Midbrain (tissue), 1 donor: ENCODE results near the gene RHOG.
A peak's percentile ranks its signal among the peaks of the same experiment; 100 is the strongest.

Source experiments
- DNase-seq: peaks from one replicate; lab custom pipeline; 2025; lab: John Stamatoyannopoulos, UW

The RHOG gene

DNA sequence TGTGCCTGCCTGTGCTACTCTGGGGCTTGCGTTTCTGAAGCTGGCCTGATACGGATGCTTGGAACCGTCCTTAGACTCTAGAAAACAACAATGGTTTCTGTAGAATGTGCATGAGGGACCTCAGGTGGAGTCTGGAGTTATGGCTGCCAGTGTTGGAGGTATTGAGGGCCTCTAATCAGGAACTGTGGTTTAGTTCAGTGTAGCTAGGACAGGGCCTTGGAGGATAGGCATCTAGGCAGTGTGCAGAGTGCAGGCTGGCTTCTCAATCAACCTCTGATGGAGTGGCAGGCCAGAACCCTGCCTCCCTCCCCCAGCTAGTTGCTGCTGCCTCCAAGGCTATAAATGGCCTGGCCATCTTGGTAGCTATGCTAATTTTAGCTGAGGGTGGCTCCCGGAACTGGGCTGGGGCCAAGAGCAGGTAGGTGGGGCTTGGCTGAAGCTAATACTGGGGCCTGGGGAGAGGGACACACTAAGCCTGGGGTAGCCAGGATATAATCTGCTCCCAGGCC is 18.7 kb upstream of the RHOG start:
- DNase-seq = no peak

DNA sequence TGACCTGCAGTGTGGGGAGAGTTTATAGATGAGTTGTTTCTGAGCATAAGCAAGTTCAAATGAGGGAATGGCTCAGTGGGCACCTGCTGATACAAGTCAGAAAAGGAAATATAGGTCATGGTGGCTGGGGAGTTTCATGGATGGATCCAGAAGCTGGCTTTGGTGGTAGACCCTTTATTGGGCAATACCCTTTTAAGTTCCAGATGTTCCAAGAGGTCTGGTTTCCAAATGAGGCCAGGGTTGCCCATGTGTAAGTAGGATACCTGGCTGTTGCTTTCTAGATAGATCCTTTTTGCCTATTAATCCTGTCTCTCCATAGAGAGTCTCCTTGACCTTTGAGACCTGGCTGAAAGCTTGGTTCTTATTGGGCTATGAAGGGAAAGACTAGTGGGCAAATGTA is 16.9 kb upstream of the RHOG start:
- no peak for DNase-seq

DNA sequence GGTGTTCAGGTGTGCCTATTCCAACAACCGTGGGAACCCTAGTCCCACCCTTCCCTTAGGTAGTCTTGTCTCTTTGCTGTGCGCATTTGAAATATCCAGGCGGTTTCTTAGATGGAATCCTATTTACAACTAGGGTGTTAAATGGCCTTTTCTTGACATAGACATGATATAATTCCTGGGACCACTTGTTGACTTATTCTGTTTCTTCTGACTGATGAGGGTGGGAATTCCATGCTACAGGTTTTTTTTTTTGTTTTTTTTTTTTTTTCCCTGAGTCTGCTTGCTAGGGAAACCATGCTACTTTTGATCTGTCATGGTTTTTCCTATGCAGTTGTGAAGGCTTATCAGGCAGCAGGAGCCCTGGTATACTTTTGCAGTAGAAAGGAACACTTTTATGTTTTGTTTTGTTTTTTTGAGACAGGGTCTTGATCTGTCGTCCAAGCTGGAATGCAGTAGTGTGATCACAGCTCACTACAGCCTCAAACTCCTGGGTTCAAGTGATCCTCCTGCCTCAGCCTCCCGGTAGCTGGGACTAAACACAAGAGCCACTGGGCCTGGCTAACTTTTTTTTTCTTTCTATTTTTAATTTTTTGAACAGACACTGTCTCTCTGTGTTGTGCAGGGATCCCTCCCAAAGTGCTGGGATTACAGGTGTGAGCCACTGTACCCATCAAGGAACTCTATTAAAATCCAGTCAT is 16.2 kb upstream of the RHOG start:
- DNase-seq = no peak

DNA sequence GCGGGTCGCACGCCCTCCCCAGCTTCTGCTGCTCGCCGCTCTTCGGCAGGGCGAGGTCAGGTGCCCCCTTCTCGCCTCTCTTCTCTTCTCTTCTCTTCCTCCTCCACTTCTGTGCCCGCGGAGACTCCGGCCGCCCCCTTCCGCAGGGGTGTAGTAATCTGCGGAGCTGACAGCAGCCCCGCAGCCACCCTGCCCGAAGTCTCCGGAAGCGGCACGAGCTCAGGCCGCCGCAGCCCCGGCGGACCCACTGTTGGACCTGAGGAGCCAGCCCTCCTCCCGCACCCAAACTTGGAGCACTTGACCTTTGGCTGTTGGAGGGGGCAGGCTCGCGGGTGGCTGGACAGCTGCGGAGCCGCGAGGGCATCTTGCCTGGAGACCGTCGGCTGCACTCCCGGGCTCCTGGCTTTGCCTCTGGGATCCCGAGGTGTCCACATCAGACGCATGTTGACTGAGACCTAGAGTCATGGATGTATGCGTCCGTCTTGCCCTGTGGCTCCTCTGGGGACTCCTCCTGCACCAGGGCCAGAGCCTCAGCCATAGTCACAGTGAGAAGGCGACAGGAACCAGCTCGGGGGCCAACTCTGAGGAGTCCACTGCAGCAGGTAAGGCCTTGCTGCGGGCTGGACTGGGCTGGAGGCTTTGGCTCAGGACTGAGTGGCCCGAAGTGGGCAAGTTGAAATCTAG is 15.2 kb upstream of the RHOG start:
- DNase-seq = no peak

DNA sequence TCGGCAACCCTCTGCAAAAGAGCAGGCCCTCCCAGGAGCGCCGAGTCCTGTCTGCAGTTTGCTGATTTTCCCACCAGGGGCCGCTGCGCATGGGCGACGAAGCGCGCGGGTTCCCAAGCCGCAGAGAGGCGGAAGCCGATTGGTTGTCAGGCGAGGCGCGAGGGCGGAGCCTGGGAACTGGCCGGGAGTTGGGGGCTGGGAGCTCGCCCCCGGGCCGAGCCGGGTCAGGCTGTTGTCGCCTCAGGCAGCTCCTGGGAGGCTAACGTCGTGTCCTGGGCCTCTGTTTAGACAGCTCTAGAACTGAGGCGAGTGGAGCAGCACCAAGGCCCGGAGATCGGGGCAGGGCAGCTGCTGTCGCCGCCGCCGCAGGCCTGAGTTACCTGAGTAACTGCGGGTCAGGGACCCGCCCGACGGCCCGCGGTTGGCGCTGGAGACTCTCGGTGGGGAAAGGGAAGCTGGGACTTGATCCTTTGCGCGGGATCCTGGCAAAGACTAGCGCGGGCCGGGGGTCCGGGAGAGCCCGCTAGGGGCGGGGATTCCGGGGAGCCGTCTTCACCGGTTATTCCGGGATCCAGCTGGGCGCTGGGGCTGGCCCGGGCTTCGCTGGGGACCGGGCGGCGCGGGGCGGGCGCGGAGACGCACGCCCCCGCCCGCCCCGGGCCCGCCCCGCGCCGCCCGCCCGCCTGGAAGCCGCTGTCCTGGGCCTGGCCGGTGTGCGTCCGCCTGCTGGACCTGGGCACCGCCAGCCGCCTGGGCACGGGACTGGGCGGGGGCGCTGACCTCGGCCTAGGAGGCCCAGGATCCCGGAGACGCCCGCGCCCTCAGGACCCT is 14.4 kb upstream of the RHOG start, which contains the start of gene STIM1:
TSS of gene STIM1 (plus strand) at position 688 of the 831 bp plus-strand sequence. CDS start 607 bp downstream, outside the sequence.
- peak; percentile 96 for DNase-seq

DNA sequence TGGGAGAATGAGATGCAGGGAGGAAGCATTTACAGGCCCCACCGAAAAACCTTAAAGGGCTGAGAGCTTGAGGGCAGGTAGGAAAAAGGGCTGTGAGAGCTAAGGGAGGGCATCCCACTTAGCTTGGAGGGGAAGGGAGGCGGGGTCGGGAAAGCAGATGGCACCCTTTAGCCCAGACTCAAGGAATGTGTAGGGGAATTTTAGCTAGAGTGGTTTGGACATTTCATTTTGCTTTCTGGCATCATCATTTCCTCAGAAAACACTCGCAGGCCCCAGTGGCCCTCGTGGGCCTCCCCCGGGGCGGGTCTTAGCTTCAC is 13.9 kb upstream of the RHOG start:
- DNase-seq = no peak

DNA sequence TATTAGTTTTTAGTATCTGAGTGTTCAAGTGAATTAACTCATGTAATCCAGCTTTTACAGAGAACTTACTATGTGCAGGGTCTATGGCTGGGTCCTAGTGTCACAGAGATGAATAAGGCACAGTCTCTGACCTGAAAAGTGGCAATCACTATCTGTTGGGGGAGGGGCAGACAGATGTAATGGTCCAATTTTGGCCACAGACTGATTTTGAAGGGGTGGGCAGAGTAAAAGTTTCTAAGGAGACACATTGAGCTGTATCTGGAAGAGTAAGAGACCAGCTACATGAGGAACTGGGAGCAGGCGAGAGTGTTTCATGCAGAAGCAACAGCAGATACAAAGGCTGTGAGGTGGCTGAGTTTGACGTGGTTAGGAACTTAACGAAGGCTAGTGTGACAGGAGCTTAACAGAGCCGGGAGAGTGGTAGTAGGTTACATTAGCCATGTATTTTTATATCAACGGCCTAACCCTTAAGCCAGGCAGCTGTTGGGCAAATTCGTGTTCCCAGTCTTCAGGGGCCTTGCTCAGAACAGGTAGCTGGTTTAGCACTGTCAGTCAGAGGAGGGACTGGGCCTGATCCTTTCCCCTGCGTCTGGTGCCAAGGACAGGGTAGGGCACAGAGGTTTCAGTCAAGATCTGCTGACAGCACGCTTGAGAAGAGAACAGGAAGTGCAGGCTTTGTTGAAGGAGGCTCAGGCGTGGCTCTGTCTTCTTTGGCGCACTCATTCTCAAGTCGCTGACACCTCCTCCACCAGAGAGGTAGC is 13.3 kb upstream of the RHOG start:
- DNase-seq = no peak

DNA sequence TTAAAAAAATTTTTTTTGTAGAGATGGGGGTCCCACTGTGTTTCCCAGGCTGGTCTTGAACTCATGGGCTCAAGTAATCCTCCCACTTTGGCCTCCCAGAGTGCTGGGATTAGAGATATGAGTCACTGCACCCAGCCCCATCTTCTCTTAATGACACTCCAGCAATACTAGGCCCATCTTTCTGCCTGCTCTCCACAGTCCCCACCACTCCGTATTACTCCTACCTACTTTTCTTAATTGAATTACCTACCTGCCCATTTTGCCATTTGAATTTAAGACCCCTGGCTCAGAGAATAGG is 12.7 kb upstream of the RHOG start:
- DNase-seq = no peak

DNA sequence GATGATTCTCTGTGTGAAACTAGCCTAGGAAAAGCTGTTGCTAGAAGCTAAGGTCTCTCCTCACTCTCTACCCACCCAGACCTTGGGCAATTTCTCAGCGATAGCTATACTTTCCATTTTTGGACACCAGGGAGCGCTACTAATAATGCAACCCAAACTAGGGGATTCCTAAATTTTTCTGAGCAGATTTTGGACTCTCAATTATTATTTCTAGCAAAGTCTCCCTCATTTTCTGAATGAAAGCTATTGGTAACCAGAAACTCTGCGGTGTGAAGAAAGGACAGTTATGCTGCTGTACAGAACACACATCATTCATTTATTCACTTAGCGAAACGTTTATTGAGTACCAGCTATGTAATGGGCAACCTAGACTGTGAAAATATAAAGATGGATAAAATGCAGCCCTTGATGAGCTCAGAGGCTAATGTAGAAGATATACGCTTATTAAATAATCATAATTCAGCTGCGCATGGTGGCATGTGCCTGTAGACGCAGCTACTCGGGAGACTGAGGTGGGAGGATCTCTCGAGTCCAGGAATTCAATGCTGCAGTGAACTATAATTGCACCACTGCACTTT is 8.6 kb upstream of the RHOG start:
- DNase-seq = peak; percentile 47

DNA sequence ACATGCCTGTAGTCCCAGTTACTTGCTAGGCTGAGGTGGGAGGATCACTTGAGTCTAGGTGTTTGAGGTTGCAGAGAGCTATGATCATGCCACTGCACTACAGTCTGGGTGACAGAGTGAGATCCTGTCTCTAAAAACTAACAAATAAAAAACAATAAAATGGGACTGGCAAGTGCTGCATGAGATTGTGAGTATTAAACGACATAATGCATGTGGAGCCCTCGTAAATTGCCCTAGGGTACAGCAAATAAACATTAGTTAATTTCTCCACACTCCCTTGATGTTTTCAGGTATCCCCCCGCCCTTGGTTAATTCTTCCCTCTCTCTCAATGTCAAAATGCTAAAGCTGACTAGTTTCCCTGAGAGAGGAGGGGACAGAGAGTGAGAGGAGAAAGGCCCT is 4.9 kb upstream of the RHOG start:
- DNase-seq = no peak

DNA sequence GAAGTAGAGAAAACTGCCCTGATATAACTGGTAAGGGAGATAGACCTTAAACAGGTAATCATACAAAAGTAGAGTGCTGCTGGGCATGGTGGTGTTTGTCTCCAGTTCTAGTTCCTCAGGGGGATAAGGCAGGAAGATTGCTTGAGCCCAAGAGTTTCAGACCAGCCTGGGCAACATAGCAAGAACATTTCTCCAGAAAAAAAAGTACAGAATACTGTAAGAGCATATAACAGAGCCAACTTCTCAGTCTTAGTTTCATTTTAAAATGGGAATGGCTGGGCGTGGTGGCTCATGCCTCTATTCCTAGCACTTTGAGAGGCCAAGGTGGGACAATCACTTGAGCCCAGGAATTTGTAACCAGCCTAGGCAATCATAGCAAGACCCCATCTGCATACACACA is 4.5 kb upstream of the RHOG start:
- DNase-seq = no peak

DNA sequence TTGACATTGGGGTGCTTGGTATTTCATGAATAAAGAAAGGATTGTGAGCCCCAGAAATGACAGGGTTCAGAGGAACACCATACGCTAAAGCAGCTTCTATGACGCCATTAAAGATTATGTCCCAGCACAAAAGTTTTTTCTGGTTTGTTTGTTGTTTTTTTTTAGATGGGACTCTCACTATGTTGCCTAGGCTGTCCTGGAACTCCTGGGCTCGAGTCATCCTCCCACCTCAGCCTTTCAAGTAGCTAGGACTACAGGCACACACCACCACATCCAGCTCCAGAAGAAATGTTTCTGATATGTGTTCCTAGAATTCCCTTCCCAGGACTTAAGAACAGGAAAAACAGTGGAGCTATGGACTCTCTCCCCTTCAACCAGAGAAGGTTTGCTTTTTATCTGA is 2.6 kb upstream of the RHOG start:
- no peak for DNase-seq

DNA sequence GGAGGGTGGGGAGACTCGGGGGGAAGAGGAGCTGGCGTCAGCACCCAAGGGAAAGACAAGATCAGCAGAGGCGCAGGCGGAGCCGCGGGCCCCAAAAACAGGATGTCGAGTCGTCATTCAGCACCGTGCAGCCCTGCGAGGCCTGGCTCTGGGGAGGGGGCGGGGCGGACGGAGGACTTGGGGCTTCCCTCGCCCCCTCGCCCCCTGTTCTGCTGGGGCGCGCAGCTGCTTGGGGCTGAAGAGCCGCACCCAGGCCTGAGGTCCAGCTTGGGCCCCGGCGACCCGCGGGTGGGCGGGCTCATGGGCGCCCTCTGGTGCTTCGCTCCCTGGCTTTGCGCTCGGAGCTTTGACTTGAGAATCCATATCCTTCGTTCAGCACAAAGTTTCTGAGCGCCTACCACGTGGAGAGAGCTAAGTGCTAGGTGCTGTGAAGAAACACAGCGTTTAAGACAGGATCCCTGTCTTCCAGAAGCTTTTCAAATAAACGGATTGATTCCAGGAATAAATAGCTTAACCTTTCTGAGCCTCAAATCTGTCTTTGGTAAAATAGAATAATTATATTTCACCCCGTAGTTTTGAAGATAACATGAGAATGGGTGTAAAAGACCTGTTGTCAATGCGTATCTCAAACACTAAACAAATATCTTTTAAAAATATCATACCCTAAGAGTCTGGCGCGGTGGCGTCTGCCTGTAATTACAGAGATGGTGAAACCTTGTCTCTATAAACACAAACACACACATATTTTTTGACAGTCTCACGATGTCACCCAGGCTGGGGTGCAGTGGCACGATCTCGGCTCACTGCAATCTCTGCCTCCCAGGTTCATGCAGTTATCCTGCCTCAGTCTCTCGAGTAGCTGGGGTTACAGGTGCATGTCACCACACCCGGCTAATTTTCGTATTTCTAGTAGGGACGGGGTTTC is 929 bp upstream of the RHOG start:
- peak; percentile 88 for DNase-seq

DNA sequence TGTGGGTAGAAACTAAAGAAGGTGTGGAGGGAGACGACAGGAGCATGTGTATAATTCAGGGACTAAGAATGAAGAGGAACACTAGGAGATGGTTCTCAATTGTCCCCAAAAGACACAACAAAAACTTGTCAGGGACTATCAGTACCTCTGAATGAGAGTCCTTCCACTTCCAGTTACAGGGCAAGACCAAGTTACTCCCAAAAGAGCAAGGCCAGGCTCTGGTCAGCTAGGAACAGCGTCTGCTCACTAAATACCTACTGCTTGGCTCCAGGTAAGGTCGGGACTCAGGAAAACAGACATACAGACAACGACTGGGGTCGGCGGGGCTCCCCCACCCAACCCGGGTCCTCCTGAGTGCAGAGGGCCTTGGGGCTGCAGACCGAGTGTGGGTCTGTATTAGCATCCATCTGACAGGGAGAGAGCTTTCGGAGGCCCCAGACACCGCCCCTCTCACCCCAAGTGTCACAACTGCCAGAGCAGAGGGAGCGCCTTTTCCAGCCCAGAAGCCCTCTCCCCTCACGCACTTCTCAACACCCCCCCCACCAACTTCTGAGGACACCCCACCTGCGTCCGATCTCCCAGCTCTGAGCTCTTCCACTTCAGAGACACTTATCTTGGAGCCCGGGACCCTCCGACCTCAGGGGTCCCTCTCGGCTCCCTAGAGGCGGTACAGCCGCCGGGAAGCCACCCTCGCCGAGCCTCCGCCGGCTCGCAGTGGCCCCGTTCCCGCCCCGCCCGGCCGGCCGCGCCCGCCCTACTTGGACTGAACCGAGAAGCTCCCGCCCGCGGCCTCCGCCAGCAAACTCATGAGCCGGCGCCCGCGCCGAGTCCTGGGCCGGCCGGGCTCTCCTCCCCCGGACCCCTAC is 522 bp downstream of the RHOG start:
- peak; percentile 41 for DNase-seq

DNA sequence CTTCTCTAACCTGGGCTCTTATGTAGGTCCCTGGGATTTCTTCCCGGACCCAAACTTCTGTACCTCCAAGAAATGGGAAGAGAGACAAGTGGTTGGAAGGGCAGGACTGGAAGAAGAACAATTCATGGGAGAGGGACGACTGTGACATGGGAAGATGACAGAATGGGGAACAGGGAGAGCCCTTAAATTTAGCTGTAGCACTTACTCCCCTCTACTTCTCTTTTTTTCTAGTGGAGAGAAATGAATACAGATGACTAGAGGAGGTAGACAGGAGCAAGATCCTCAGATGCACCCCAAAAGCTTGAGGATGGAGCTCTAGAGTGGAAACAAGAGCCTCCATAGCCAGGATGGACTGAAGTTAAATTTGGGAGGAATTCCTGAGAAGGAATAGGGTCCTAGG is 2.3 kb downstream of the RHOG start:
- peak; percentile 21 for DNase-seq

DNA sequence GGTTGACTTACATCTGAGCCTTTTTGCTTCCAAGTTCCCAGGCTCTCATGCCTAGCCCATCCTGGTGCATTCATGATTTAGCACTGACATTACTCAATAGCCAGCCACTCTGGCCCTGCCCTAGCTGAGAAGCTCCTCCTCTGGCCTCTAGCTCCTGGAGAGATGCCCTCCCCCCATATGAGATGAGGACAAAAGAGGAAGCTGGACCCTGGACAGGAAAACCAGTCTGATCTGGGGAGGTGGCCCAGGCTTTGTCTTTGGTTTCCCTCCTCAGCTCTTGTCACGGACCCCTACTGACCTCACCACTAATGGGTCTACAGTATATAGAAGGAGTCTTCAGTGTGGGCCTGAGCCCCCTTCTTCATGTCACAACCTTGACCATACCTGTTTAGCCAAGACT is 3.0 kb downstream of the RHOG start:
- peak; percentile 55 for DNase-seq

DNA sequence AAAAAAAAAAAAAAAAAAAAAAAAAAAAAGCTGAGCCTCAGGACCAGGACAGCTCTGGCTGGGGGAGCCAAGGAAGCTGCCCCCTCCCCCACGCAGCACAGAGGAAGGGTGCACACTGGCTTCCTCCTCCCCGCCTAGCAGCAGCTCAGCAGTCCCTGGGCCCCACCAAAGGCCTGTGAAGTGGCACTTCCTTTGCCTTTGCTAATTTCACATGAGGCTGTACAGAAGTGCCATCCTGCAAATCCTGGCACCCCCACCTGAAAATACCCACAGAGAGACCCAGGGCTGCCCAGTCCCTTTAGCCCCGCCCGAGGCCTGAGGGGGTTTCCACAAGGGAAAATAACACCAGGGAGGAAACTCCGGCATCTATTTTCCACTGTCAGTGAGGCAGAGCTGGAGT is 3.9 kb downstream of the RHOG start:
- no peak for DNase-seq

DNA sequence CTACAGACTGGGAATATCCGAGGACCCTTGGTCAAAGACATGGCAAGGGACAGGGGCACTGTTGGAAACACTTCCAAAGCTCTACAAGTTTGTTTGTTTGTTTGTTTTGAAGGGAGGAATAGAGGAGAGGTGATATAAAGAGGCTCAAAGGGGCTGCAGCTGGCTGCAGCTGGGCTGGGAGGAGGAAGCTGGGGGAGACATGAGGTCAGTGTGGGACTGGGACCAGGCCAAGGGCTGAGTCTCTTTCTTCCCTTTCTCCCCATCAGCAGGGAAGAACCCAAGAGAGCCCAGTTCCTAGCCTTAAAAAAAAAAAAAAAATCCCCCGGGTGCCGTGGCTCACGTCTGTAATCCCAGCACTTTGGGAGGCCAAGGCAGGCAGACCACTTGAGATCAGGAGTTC is 5.0 kb downstream of the RHOG start:
- peak; percentile 61 for DNase-seq

DNA sequence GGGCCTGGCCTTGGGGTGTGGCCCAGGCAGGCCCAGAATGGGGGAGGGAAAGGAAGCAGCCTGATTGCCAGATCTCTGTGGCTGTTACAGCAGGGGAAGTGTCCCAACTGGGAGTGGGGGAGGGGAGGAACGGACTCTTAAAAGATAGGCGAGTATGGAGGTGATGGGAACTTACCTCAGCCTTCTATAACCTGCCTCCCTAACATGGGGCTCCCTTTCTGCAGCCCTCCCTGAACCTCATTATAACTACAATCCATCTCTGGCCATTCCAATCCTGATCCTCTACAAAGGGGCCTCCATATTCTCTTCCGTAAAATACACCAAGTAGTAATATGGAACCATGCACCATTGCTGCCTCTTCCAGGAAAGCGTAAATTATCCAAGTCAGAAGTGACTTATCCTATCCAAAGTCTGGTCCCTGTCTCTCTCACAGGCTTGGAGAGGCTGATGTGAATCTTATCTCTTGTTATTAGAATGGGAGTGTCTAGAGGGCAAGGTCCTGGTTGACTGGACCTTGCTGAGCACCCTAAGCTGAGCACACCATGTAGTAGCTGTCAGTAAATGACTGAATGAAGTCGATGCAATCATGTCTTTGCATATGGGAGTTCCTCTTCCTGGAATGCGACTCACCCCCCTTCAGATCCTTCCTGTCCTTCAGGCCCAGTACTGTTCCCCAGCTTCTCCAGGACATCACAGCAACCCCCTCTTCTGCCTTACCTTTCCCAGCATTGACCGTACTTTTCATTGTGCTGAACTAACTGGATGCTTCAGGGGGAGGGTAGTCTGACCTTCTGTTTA is 5.9 kb downstream of the RHOG start:
- peak; percentile 44 for DNase-seq
